B cell (primary cell): ENCODE results near the gene SIK3. TPM values are rescaled to one million over a fixed set of nuclear protein-coding genes. Genes with fewer than 3 reads are reported as not detected.

Source experiments
- ATAC-seq: fragments of 200-7000 bp; cut with Tn5 transposase; one replicate; pipeline ENCODE4 v1.10.0; 2021; ENCODE audit warnings: low read depth, mild to moderate bottlenecking, moderate number of reproducible peaks, moderate library complexity
- CTCF ChIA-PET: fragments of 350-600 bp; sonication (Branson Sonifier 250); formaldehyde crosslinking; loops from one replicate; lab custom pipeline; 2021; ENCODE audit warnings: antibody characterized with exemption, inconsistent platforms; lab: Charles Lee
- POLR2A ChIA-PET: fragments of 350-600 bp; sonication (Branson Sonifier 250); formaldehyde crosslinking; loops from one replicate; lab custom pipeline; 2021; ENCODE audit warnings: antibody characterized with exemption; lab: Charles Lee
- DNase-seq: peaks from one replicate; pipeline ENCODE4 v3.0.0; 2013
- H2AFZ ChIP-seq: 2 replicates; pipeline ENCODE4 v1.6.1; 2012; ENCODE audit warnings: mild to moderate bottlenecking, low read depth, low read length; ENCODE audit not compliant: insufficient read depth, poor library complexity, severe bottlenecking
- H3K27ac ChIP-seq, 2 donors: 1 replicate in 1 of 2; 2 replicates in 1 of 2; pipeline ENCODE4 v1.5.1; 2012 to 2013; ENCODE audit warnings: low read length in 2 of 2, mild to moderate bottlenecking in 2 of 2, moderate library complexity in 1 of 2
- H3K27me3 ChIP-seq, 4 experiments: fragments of 200-600 bp in 1 of 4; sonication (generic) in 1 of 4; replicated peaks in 1 of 4; 1 replicate in 2 of 4; 2 replicates in 2 of 4; pipeline versions ENCODE4 v1.6.1 to v1.7.0; 2013 to 2016; ENCODE audit warnings: low read length in 3 of 4, mild to moderate bottlenecking in 2 of 4, mixed read lengths in 1 of 4, moderate library complexity in 1 of 4; ENCODE audit not compliant: insufficient read depth in 4 of 4, control insufficient read depth in 3 of 4; ENCODE audit errors: control extremely low read depth in 1 of 4
- H3K36me3 ChIP-seq, 2 experiments: replicated peaks in 1 of 2; 1 replicate in 1 of 2; 2 replicates in 1 of 2; pipeline versions ENCODE4 v1.6.1 to v1.7.1; 2013; ENCODE audit warnings: low read length in 1 of 2; ENCODE audit not compliant: insufficient read depth in 2 of 2, control insufficient read depth in 1 of 2; ENCODE audit errors: control extremely low read depth in 1 of 2, extremely low read depth in 1 of 2
- H3K4me1 ChIP-seq, 2 donors: fragments of 200-600 bp in 1 of 2; sonication (generic) in 1 of 2; 1 replicate in 1 of 2; 2 replicates in 1 of 2; pipeline versions ENCODE4 v1.5.1 to v1.6.1; 2013 to 2017; ENCODE audit warnings: low read length in 2 of 2; ENCODE audit not compliant: control insufficient read depth in 2 of 2, insufficient read depth in 2 of 2
- H3K4me2 ChIP-seq: replicated peaks from 2 replicates; pipeline ENCODE3; 2012; ENCODE audit warnings: mild to moderate bottlenecking, low read depth, low read length; ENCODE audit not compliant: poor library complexity, severe bottlenecking
- H3K4me3 ChIP-seq, 5 experiments: fragments of 200-600 bp in 1 of 5; sonication (generic) in 1 of 5; 1 replicate in 3 of 5; 2 replicates in 2 of 5; pipeline versions ENCODE4 v1.5.1 to v1.7.0; 2011 to 2016; ENCODE audit warnings: low read length in 4 of 5, mild to moderate bottlenecking in 4 of 5, low read depth in 2 of 5, control low read depth in 1 of 5, moderate library complexity in 1 of 5; ENCODE audit not compliant: insufficient read depth in 1 of 5; ENCODE audit errors: control extremely low read depth in 1 of 5, extremely low read depth in 1 of 5
- H3K79me2 ChIP-seq: fragments of 200-600 bp; sonication (generic); one replicate; pipeline ENCODE4 v1.6.0; 2016; ENCODE audit warnings: low read length; ENCODE audit not compliant: control insufficient read depth, insufficient read depth
- H3K9ac ChIP-seq: fragments of 200-600 bp; sonication (generic); 2 replicates; pipeline ENCODE4 v1.6.1; 2017; ENCODE audit warnings: mild to moderate bottlenecking, low read length, moderate library complexity
- H3K9me3 ChIP-seq, 3 donors: one replicate each; pipeline versions ENCODE4 v1.6.1 to v1.7.1; 2013; ENCODE audit warnings: low read length in 2 of 3; ENCODE audit not compliant: control insufficient read depth in 2 of 3, insufficient read depth in 1 of 3; ENCODE audit errors: control extremely low read depth in 1 of 3
- H4K20me1 ChIP-seq: 2 replicates; pipeline ENCODE4 v1.6.0; 2012; ENCODE audit warnings: mild to moderate bottlenecking, low read length; ENCODE audit not compliant: insufficient read depth, control insufficient read depth, poor library complexity, severe bottlenecking
- H3K27ac Mint-ChIP-seq: one replicate; pipeline ENCODE4 v1.8.0; 2021; ENCODE audit warnings: mixed read lengths
- H3K27me3 Mint-ChIP-seq: one replicate; pipeline ENCODE4 v1.8.0; 2021; ENCODE audit warnings: mixed read lengths
- H3K4me1 Mint-ChIP-seq: one replicate; pipeline ENCODE4 v1.8.0; 2021; ENCODE audit warnings: mixed read lengths
- H3K4me3 Mint-ChIP-seq: one replicate; pipeline ENCODE4 v1.8.0; 2021; ENCODE audit warnings: mixed read lengths
- H3K9me3 Mint-ChIP-seq: one replicate; pipeline ENCODE4 v1.8.0; 2022; ENCODE audit warnings: mixed read lengths; ENCODE audit not compliant: insufficient read depth
- CTCF ChIP-seq: fragments of 200-600 bp; IDR thresholded peaks from one replicate; pipeline ENCODE4 v1.8.0; 2022; ENCODE audit warnings: antibody characterized with exemption, mild to moderate bottlenecking
- EZH2 ChIP-seq: IDR thresholded peaks from 2 replicates; pipeline ENCODE4 v1.6.1; 2012; ENCODE audit warnings: borderline replicate concordance, low read depth, mild to moderate bottlenecking, moderate library complexity, low read length; ENCODE audit not compliant: insufficient read depth, poor library complexity, severe bottlenecking
- WGBS: methylation state at CpG from one replicate; pipeline ENCODE4 v1.1.5; 2013; ENCODE audit warnings: missing lambda C conversion rate; ENCODE audit not compliant: insufficient coverage; 5-methylcytosine and 5-hydroxymethylcytosine counted together
- intact Hi-C: fragments of 100-400 bp; cut with micrococcal nuclease; formaldehyde crosslinking; loops from one replicate; pipeline ENCODE4 v1.10.0; 2022
- polyA plus RNA-seq: library from polyadenylated mRNA; depleted of rRNA; stranded (reverse); fragments of >200 nt; gene quantifications from 2 replicates; pipeline ENCODE4 v1.2.3, GENCODE V29; 2012
- total RNA-seq, 2 donors: library from RNA; stranded (reverse); fragments of 120-200 nt in 1 of 2; gene quantifications; 1 replicate in 1 of 2; 2 replicates in 1 of 2; pipeline versions ENCODE4 v1.2.3 to v1.2.4, GENCODE V29; 2013 to 2022

Gene SIK3
- total and polyA plus RNA-seq, 2 donors (not counting 1 experiment from before 2014, with no cell fraction given) = 36.5 to 180 TPM

DNA sequence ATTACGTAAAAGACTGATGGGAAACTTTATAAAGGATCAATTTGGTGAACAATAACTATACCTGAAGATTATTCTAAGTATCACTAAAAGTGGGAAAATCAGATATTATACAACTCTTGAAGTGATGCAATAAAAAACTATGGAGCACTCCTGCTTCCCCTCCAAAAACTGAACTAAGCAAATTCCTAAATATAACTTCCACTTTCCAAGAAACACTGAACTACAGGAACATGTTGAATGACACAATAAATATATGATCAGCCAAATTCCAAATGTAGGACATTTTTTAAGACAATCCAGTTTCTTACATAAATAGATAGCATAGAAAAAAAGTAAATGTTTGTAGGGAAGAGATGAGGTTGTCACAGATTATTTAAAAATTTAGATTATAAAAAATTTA lies 158.7 kb downstream of the SIK3 start:
- no peak overlapping the region for H3K27ac Mint-ChIP-seq

More for the DNA sequence above, 158.7 kb downstream of the SIK3 start:
- H3K27ac ChIP-seq = no peak overlapping the region
- no peaks in the 10 kb centered on the region for H3K9me3 Mint-ChIP-seq
- DNase-seq = no peak
- peaks cover 62% of the 10 kb centered on the region for H3K79me2 ChIP-seq
- intact Hi-C loops = no loop called here
- H3K9me3 ChIP-seq = no peaks in the 10 kb centered on the region
- H3K9ac ChIP-seq = no peak overlapping the region
- ATAC-seq = no peak
- peaks cover 11% of the 10 kb centered on the region for H3K4me1 Mint-ChIP-seq
- POLR2A ChIA-PET = interaction anchor here (0.7 kb wide), 1 partner anchor 168 kb away, joined by 3 read pairs; no protein-coding TSS in a partner anchor
- no peak overlapping the region for H3K4me3 Mint-ChIP-seq
- no peak for TF ChIP-seq CTCF
- no peak for TF ChIP-seq EZH2
- H3K36me3 ChIP-seq = peaks cover 12 to 18% of the 10 kb centered on the region in 2 experiments
- no peaks in the 10 kb centered on the region for H3K27me3 ChIP-seq
- no peaks in the 10 kb centered on the region for H3K4me1 ChIP-seq
- no peaks in the 10 kb centered on the region for H3K27me3 Mint-ChIP-seq
- H2AFZ ChIP-seq = no peak overlapping the region
- CTCF ChIA-PET = no interaction called here
- H4K20me1 ChIP-seq = no peaks in the 10 kb centered on the region
- no CpG with 5 or more reads among the region's 1 CpG for WGBS
- no peak overlapping the region for H3K4me3 ChIP-seq
- H3K4me2 ChIP-seq = no peak overlapping the region
